Cerebellar nuclear complex (tissue), 1 donor: ENCODE data around the gene WASF2.
"Not testable (repeated sequence)": the region's sequence is repeated elsewhere in the genome, so short reads cannot be mapped to it uniquely, and the experiment has no call there.

Experiments
- DNase-seq, 2 experiments: peaks; one replicate each; lab custom pipeline; 2025; lab: John Stamatoyannopoulos, UW

WASF2 gene

GRCh38 chr1:27496604-27497155, 6.7 kb upstream of the WASF2 start:
- no peak for DNase-seq

- no peak for DNase-seq
Measured at GRCh38 chr1:27492796-27493195, 2.8 kb upstream of the WASF2 start.

GRCh38 chr1:27491748-27492700, 2.1 kb upstream of the WASF2 start:
- DNase-seq: no peak

GRCh38 chr1:27489501-27489972, 430 bp downstream of the WASF2 start:
- DNase-seq: no peak

- DNase-seq: no peak
Measured at GRCh38 chr1:27487966-27488884, 1.7 kb downstream of the WASF2 start.

- no peak for DNase-seq
Measured at GRCh38 chr1:27485363-27485762, 4.6 kb downstream of the WASF2 start.

- DNase-seq: no peak
Measured at GRCh38 chr1:27483659-27484058, 6.3 kb downstream of the WASF2 start.

GRCh38 chr1:27481994-27482620, 7.9 kb downstream of the WASF2 start:
- DNase-seq: no peak

- no peak for DNase-seq
Measured at GRCh38 chr1:27478098-27478497, 11.9 kb downstream of the WASF2 start.

GRCh38 chr1:27476237-27476636, 13.7 kb downstream of the WASF2 start:
- DNase-seq: no peak

GRCh38 chr1:27475720-27476119, 14.2 kb downstream of the WASF2 start:
- DNase-seq: no peak

GRCh38 chr1:27473755-27474154, 16.2 kb downstream of the WASF2 start:
- DNase-seq: no peak

- not testable (repeated sequence) for DNase-seq
Measured at GRCh38 chr1:27472098-27472497, 17.9 kb downstream of the WASF2 start.

- DNase-seq: no peak
Measured at GRCh38 chr1:27471477-27471876, 18.5 kb downstream of the WASF2 start.

- DNase-seq: no peak
Measured at GRCh38 chr1:27469334-27469733, 20.6 kb downstream of the WASF2 start.

GRCh38 chr1:27468378-27468777, 21.6 kb downstream of the WASF2 start:
- not testable (repeated sequence) for DNase-seq

- DNase-seq: no peak
Measured at GRCh38 chr1:27464926-27465647, 24.9 kb downstream of the WASF2 start.

GRCh38 chr1:27463916-27464315, 26.1 kb downstream of the WASF2 start:
- DNase-seq: not testable (repeated sequence)

GRCh38 chr1:27458521-27458920, 31.4 kb downstream of the WASF2 start:
- DNase-seq: not testable (repeated sequence)

GRCh38 chr1:27455139-27455811, 34.7 kb downstream of the WASF2 start:
- DNase-seq: no peak
